NT2/D1 (cell line): ENCODE measurements around the gene SIAH1.
"Not testable (repeated sequence)": the region's sequence is repeated elsewhere in the genome, so short reads cannot be mapped to it uniquely, and the experiment has no call there.

ENCODE experiments used
- SUZ12 ChIP-seq: IDR thresholded peaks from 2 replicates; pipeline ENCODE4 v1.6.1; 2011; ENCODE audit not compliant: insufficient read length, insufficient read depth; ENCODE audit errors: extremely low read depth
- YY1 ChIP-seq: IDR thresholded peaks from 2 replicates; pipeline ENCODE4 v1.6.1; 2011; ENCODE audit not compliant: insufficient read length, insufficient read depth
- ZNF274 ChIP-seq: IDR thresholded peaks from 2 replicates; pipeline ENCODE4 v1.6.1; 2011; ENCODE audit warnings: mild to moderate bottlenecking, low read depth, low read length

DNA sequence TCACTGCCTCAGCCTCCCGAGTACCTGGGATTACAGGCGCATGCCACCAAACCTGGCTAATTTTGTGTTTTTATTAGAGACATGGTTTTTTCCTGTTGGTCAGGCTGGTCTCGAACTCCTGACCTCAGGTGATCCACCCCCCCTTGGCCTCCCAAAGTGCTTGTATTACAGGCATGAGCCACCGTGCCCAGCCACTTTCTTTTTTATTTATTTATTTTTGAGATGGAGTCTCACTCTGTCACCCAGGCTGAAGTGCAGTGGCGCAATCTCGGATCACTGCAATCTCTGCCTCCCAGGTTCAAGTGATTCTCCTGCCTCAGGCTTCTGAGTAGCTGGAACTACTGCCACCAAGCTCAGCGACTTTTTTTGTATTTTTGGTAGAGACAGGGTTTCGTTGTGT lies 17.3 kb upstream of the SIAH1 start:
- not testable (repeated sequence) for TF ChIP-seq ZNF274, YY1, SUZ12
